Cortex of kidney (tissue), 1 donor: ENCODE data around the gene VSTM4.

Experiments used
- DNase-seq: peaks from one replicate; lab custom pipeline; 2025; lab: John Stamatoyannopoulos, UW

The VSTM4 gene

DNA sequence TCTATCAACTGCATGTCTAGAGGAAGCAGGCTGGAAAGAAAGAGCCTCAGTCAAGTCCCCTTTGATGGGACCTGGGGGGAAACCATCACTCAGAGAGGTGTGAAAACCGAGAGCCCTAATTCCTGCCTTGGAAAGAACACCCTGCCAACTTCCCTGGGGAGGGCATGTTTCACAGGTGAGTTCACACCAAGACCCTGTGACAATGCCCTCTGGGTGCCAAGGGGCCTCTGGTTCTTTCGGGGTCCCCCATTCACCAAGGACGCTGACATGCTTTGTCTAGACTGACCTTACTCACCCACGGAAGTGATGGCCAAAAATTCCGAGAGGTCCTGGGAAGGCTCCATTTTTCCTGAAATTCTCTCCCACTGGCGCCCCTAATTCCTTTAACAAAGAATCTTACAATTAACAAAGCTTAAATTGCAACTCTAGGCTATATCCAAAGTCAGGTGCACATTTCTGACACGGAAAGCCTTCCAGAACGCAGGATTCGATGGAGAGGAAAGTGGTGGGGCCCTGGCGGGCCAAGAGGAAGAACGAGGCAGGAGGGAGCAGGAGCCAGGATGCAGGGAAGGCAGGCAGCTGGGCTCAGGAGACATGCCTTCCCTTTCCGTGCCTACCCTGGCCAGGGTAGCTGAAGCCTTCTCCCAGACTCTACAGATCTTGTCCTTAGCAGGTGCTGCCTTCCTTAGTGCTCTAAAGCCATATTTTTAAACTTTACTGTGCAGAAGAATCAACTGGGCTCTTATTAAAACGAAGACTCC is 23.7 kb downstream of the VSTM4 start:
- DNase-seq, result no peak

GRCh38 chr10:49090696-49091380 is 24.5 kb downstream of the VSTM4 start:
- no peak for DNase-seq

- DNase-seq, result no peak
Measured at GRCh38 chr10:49090189-49090575, 25.1 kb downstream of the VSTM4 start.

DNA sequence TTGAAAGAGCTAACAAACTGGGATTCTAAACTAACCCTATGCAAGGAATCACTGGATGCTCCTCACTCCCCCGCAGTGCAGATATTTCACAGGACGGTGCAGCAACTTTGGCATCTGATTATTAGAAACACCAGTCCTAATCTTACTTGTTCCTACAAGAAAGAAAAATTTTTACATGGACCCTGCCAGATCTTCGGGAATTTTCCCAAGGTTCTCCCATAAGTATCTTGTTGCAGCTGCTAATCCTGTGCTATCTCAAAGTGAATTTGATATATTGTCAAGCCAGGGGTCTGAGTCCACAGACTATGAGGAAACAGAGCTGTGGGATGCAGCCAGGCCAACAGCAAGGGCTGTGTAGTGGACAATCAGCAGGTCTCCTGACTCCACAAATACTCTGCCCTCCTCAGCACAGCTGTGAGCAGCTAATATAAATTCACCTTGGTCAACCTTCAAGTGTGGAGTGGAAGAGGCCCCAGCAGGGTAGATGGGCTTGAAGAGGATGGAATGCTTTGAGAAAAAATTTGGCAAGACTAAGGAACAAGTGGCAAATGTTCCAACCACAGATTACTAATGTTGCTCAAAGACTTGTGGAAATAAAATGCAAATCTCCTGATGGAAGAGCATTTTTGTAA is 25.6 kb downstream of the VSTM4 start:
- DNase-seq, result no peak

- DNase-seq, result no peak
Measured at GRCh38 chr10:49089152-49089551, 26.2 kb downstream of the VSTM4 start.

DNA sequence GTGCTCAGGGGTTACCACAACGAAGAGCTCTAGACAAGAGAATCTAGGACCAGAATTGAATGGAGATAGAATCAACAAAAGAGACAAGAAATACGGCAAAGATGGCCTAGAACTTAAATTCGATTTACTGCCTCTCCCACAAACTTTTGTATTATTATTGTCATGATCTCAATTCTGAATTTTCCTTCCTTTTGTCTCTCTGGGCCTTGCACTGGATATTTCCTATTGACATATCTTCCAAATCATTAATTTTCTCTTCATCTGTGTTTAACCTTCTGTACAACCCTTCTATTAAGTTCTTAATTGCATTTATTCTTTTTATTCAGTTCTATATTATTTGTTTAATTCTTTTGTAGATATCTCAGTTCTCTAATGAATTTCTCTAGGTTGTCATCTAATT is 28.4 kb downstream of the VSTM4 start:
- DNase-seq, result no peak

- no peak for DNase-seq
Measured at GRCh38 chr10:49083261-49083660, 32.1 kb downstream of the VSTM4 start.

DNA sequence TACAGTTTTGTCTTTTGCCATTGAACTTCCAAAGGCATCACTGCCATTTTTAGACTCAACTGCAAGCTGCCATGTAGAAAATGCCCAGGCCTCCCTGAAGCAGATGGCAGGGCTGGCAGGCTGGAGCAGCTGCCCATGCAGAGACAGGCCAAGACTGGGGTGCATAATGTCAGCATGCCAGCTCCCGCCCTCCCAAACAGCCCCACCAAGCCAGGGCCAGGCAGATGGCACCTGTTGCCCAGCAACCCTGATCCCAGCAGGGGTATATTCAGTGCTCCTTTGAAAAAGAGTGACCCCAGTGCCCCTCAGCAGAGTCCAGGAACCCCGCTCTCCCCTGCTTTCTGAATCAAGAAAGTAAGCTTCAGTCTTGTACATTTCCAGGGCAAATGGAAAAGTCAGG is 32.6 kb downstream of the VSTM4 start:
- no peak for DNase-seq

- DNase-seq, result no peak
Measured at GRCh38 chr10:49081547-49082275, 33.6 kb downstream of the VSTM4 start.

GRCh38 chr10:49080965-49081364 is 34.4 kb downstream of the VSTM4 start:
- DNase-seq, result no peak

GRCh38 chr10:49080071-49080470 is 35.3 kb downstream of the VSTM4 start:
- no peak for DNase-seq

GRCh38 chr10:49079499-49079898 is 35.8 kb downstream of the VSTM4 start:
- no peak for DNase-seq

DNA sequence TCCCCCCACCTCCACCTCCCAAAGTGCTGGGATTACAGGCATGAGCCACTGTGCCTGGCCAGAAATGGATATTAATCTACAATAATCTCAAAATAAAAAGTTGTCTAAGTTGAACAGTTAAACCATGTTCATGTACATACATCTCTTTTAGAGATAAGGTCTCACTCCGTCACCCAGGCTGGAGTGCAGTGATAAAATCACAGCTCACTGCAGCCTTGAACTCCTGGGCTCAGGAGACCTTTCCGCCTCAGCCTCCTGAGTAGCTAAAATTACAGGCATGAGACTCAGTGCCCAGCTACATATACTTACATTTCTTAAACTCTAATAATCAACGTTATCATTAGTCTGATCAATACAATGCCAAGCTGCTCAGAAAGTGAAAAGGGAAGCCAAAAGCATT is 36.2 kb downstream of the VSTM4 start:
- no peak for DNase-seq

DNA sequence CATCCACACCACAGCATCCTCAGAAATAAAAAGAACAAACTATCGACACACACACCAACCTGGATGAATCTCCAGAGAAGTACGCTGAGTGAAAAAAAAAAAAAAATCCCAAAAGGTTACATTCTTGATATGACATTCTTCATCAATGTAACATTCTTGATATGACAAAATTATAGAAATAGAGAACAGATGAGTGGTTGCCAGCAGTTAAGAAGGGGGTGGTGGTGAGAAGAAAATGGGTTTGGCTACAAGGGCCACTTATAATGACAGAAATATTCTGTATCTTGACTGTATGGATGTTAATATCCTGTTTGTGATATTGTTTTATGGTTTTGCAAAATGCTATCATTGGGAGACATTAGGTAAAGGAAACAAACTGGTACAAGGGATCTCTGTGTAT is 36.9 kb downstream of the VSTM4 start:
- no peak for DNase-seq

DNA sequence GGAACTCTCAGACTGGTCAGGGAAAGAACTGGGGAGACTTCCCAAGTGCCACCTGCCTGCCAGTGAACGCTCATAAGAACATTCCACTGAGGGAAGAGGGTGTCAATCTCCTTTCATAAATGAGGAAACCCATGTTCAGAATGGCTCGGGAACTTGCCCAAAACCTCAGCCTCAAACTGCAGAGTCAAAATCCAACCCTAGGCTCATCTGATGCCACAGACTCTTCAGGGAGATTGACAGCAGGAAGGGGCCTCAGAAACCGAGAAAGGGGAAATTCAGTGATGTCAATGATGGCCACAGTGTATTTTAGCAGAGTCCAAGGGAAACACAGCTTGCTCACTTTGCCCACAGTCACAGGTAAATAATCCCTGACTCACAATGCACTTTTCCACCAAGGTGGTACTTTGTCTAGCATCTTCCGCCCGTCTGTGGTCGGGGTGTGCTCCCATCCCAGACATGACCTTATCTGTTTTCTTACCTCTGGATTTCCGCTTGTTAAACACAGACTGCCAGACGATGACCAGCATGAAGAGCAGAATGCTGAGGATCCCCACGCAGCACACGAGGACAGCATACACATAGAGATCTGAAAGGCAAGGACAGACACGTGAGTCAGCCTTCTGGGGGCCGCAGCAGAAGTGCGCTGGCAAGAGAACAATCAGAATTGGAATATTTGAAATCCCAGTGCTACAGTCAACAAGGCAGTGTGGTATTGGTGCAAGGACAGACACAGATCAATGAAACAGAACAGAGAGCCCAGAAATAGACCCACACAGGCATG is 38.4 kb downstream of the VSTM4 start:
- DNase-seq, result no peak

DNA sequence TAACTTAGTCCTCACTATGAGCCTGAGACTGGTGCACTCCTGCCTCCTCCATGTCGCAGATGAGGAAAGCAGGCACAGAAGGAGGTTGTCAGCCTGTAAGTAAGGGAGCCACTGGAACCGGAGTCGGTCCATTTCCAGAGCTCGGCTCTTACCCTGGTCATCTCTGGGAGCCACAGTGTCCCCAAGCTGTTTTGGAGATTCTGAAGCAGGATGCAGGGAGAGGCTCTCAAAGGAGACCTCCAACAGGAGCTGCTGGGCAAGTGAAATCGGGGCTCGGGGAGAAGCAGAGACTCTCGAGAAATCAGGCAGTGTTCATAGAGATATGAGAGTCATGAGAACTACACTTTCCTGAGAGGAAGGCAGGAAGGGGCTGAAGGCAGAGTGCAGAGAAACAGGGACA is 39.0 kb downstream of the VSTM4 start:
- no peak for DNase-seq

DNA sequence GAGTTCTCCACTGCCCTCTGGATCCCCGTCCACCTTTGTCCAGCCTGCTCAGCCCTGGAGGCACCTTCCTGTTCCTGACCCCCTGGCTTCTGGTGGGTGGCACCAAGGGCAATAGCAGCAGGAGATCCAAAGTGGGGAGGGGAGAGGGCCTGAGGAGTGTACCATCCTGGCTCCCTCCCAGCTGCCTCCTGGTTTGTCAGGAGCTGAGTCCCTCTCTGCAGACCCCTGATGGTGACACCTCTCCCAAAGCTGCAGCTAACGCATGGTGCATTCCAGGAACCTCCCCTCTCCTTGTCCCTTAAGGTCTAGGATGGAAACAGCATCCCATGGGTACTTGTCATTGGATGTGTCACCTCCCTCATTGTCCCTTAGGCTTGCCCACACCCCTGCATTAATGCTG is 39.6 kb downstream of the VSTM4 start:
- DNase-seq, result no peak

DNA sequence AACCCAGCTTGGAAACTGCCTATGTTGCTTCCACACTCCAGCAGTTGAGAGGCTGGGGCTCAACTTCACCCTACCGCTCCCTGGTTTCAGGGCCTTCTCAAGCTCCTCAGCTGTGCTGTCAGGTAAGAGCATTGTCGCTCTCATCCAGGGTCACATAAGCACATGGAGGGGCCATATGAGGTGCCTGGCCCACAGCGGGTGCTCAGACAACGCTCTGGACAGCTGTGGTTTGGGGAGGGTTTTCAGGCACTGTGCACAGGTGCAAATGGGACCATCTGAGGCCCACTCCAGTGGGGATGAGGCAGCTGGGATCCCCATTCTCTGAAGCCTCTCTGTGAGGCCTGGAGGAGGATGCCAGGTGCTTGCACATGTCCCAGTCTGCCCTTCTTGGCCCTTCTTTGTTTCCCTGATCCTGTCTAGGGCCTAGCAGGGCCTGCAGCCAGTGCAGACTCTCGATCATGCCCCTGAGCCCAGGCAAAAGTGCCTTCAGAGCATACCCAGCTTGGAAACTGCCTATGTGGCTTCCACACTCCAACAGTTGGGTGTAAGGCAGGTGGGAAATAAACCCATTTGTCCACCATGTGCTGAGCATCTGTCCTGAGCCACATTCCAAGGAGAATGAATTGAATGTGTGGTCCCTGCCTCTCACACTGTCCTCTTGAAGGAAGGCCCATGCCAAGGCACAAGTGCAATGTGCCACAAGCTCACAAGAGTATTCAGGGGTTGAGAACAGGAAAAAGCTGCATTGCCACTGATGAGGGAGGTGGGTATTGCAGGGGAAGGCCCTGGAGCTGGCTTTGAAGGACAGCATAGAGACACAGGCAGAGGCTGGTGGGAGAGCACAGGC is 40.3 kb downstream of the VSTM4 start:
- DNase-seq, result no peak

DNA sequence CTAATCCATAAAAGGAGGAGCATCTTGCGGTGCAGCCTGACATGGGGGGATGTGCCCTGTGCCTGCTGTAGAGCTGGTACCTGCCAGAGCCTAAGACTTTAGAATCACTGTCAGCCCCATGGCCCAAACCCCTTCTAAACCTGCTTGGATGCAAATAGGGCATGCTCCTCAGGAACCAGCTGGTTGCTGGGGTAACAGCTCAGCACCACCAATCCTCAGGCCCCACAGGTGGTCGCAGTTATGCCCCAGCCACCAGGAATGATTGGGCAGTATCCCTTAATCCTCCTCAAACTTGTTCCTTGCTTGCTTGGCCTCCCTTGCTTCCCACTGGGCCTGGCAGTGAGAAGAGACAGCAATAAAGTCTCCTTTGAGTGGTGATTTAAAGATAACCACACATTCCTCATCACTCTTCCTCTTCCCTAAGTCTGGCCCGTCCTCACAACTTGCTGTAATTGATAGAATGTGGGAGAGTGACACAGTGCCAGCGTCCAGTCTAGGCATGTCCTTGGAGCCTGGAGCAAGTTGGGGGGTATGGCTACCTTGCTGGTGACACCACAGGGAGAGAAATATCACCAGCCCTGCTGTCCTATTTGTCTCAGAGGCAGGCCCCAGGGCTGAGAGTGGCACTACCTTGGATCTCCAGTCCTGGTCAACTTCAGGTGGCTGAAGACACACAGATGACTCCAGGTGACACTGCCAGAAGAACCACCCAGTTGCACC is 43.0 kb downstream of the VSTM4 start:
- no peak for DNase-seq

DNA sequence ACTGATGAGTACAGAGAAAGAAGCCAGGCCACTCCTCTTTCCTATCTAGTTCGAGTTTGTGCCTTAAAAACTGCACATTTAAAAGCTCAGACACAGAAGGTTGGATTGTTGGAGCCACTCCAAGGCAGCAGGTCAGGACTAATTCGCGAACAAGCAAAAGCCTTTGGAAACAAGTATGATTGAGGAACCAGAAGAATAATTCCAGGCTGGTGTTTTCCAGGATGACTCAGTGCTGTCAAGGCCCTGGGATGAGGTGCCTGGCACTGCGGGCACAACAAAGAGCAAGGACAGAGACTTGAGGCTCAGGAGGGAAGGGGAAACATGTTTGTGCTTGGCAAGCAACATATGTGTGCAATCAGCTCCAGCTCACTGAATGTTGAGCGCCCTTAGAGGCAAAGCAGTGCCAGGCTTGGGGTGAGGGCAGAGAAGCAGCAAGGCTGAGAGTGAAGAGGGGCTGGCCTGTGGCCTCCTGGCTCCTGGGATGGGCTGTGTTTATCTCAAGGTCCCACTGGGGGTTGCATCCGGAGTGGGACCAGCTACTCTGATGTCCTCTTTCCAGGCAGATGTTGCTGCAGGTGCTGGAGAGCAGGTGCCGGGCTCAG is 44.1 kb downstream of the VSTM4 start:
- no peak for DNase-seq
